Spleen (tissue), 7 donors: ENCODE data around the gene FAM184A.

Source experiments
- CTCF ChIP-seq, 11 experiments: fragments of 200-600 bp in 7 of 11; fragments of 450-650 bp in 4 of 11; sonication (generic) in 4 of 11; IDR thresholded peaks in 8 of 11; conservative IDR thresholded peaks in 3 of 11; 1 replicate in 7 of 11; 2 replicates in 4 of 11; pipeline versions ENCODE4 v1.4.0 to v1.8.0; 2016 to 2021; ENCODE audit warnings: antibody characterized with exemption in 11 of 11, inconsistent platforms in 4 of 11, mild to moderate bottlenecking in 1 of 11
- POLR2A ChIP-seq, 3 donors: fragments of 450-650 bp; IDR thresholded peaks; one replicate each; pipeline ENCODE4 v1.5.1; 2017; ENCODE audit warnings: antibody characterized with exemption in 3 of 3, mild to moderate bottlenecking in 1 of 3
- donor health status: DM: no; HTN: no; CAD: no; lungs with moderate emphysema.
- donor health status: DM: no; HTN: no; CAD: no.
- donor health status: DM: no; HTN: no; CAD: no.

GRCh38 chr6:118939683-118940082 lies 138.8 kb downstream of the FAM184A start:
- no peak for TF ChIP-seq CTCF (IDR thresholded peaks at IDR 0.05 in 8 of 11, conservative IDR thresholded peaks at IDR 0.05 in 3 of 11)
- no peak for TF ChIP-seq POLR2A (IDR thresholded peaks at IDR 0.05)
